Muscle of arm (tissue), 14 donors: ENCODE results near the gene MLLT1. TPM values are rescaled to one million over a fixed set of nuclear protein-coding genes. Genes with fewer than 3 reads are reported as not detected.
"Not testable (repeated sequence)": the region's sequence is repeated elsewhere in the genome, so short reads cannot be mapped to it uniquely, and the experiment has no call there.

Experiments
- DNase-seq: peaks from one replicate; pipeline ENCODE4 v3.0.0-alpha.2; 2013
- long read RNA-seq, 11 donors: transcript quantifications; one replicate each; lab custom pipeline, GENCODE V29; 2026
- polyA plus RNA-seq, 12 donors: library from polyadenylated mRNA; unstranded; fragments of 120-200 nt; gene quantifications; one replicate each; pipeline ENCODE4 v1.2.1, GENCODE V29; 2013; ENCODE audit not compliant: insufficient read length in 12 of 12

Gene MLLT1, protein sequence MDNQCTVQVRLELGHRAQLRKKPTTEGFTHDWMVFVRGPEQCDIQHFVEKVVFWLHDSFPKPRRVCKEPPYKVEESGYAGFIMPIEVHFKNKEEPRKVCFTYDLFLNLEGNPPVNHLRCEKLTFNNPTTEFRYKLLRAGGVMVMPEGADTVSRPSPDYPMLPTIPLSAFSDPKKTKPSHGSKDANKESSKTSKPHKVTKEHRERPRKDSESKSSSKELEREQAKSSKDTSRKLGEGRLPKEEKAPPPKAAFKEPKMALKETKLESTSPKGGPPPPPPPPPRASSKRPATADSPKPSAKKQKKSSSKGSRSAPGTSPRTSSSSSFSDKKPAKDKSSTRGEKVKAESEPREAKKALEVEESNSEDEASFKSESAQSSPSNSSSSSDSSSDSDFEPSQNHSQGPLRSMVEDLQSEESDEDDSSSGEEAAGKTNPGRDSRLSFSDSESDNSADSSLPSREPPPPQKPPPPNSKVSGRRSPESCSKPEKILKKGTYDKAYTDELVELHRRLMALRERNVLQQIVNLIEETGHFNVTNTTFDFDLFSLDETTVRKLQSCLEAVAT
- 10 to 100 TPM in 11 of 12 donors, not detected in 1; 29.1 to 63.6 (median 38.2) TPM for polyA plus RNA-seq
- long read RNA-seq, donor 1, full-length matches to known transcripts, result 4 of 9 reads
- long read RNA-seq, donor 1, partial matches to known transcripts, result 5 of 9 reads
- long read RNA-seq, donor 1, other reads (novel, unspliced or antisense), result 0 of 9 reads
- long read RNA-seq, donor 2, partial matches to known transcripts, result 5 of 5 reads
- long read RNA-seq, donor 2, other reads (novel, unspliced or antisense), result 0 of 5 reads
- long read RNA-seq, donor 3, result 0 reads
- long read RNA-seq, donor 4, result 0 reads
- long read RNA-seq, donor 5, full-length matches to known transcripts, result 5 of 5 reads
- long read RNA-seq, donor 5, partial matches to known transcripts, result 0 of 5 reads
- long read RNA-seq, donor 5, other reads (novel, unspliced or antisense), result 0 of 5 reads
- long read RNA-seq, donor 6, full-length matches to known transcripts, result 2 of 2 reads
- long read RNA-seq, donor 6, partial matches to known transcripts, result 0 of 2 reads
- long read RNA-seq, donor 6, other reads (novel, unspliced or antisense), result 0 of 2 reads
- long read RNA-seq, donor 7, partial matches to known transcripts, result 0 of 4 reads
- long read RNA-seq, donor 7, other reads (novel, unspliced or antisense), result 0 of 4 reads
- long read RNA-seq, donor 8, full-length matches to known transcripts, result 7 of 7 reads
- long read RNA-seq, donor 8, partial matches to known transcripts, result 0 of 7 reads
- long read RNA-seq, donor 8, other reads (novel, unspliced or antisense), result 0 of 7 reads
- long read RNA-seq, donor 9, result 0 reads
- long read RNA-seq, donor 10, full-length matches to known transcripts, result 1 of 6 reads
- long read RNA-seq, donor 10, partial matches to known transcripts, result 5 of 6 reads
- long read RNA-seq, donor 10, other reads (novel, unspliced or antisense), result 0 of 6 reads
- long read RNA-seq, donor 11, partial matches to known transcripts, result 5 of 7 reads
- long read RNA-seq, donor 11, other reads (novel, unspliced or antisense), result 0 of 7 reads

DNA sequence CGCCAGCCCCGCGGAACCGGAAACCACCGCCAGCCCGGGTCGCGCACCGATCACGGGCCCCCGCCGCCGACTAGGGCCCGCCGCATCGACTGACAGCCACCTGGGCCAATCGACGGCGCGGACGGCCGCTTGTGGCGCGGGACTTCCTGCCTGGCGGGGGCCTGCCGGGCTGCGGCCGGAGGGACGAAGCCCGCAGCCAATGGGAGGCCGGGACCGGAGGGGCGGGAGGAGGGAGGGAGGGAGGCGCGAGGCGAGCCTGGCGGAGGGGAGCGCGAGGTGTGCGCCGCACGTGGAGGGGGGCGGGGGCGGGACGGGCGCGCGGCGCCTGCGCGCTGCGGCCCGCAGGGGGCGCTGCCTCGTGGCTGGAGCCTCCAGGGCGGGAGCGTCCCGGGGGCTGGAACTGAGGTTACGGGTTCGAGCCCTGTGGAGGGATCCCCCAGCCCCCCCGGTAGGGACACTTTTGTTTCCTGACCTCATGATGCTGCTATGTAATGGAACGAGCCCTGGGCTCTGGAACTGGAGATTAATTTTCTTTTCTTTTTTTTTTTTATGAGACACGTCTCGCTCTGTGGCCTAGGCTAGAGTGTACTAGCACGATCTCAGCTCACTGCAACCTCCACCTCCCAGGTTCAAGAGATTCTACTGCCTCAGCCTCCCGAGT, at the start of gene MLLT1:
Gene MLLT1 (minus strand): TSS at position 45 of the 661 bp plus-strand sequence. CDS start 191 bp downstream, outside the sequence.
- peak; percentile 95 for DNase-seq

- DNase-seq, result no peak
Observed at GRCh38 chr19:6326815-6327214, 47.0 kb upstream of the MLLT1 start.

DNA sequence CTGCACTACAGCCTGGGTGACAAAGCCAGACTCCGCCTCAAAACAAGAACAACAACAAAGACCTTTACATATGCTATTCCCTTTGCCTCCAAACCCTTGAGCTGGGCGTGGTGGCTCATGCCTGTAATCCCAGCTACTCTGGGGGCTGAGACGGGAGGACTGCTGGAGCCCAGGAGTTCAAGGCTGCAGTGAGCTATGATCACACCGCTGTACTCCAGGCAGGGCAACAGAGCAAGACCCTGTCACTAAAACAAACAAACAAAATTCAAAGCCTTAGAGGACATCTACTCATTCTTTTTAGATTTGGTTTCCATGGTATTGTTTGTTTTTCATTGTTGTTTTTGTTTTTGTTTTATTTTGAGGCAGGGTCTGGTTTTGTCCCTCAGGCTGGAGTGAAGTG, 45.8 kb upstream of the MLLT1 start:
- DNase-seq, result no peak

GRCh38 chr19:6324757-6325156, 45.0 kb upstream of the MLLT1 start:
- DNase-seq, result no peak

DNA sequence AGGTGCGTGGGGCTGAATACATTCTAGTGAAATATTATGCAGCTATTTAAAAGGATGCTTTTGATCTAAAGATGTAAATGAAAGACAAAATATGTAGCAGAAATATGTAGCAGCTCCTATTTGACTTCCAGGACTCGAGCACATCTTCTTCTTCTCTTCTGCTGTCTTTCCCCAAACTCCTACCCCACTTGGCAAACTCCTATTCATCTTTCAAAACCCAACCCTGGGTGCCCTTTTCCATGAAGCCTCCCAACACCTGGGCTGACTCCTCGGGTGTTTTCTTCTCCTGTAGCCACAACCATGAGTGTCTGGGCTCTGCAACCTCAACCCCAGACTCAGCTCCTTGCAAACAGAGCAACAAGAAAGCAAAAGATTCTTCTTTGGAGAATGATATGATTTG, 42.5 kb upstream of the MLLT1 start:
- no peak for DNase-seq

DNA sequence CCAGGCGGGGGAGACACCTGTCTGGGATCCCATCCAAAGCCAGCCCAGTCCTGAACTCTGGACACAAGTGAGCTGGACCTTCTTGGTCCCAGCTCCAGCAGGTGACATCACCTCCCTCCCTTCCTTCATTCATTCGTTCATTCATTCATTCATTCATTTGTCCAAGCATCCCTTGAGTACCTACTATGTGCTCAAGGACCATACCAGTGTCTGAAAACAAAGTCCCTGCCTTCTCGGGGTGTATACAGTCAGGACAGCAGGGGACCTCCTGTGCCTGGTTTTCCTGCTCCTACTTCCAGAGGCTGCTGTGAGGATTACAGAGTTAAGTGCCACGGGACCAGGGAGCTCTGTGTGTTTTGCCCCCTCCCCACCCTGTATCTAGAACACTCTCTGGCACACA, 39.6 kb upstream of the MLLT1 start:
- DNase-seq, result no peak

DNA sequence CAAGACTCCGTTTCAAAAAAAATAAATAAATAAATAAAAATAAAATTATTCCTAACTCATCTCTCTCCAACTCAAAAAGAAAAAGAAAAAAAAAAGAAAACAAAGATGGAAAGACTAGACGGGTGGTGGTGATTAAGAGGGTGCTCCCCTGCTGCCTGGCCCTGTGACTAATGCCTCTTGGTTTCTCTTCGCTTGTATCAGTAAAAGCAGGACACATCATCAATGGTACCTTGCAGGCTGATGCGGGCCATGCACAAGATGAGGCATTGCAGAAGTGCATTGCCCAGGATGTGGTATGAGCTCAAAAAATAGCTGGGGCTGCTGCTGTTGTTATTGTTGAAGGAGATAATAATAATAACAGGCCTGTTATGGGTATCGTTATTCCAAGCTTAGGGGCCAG, 39.0 kb upstream of the MLLT1 start:
- DNase-seq, result no peak

DNA sequence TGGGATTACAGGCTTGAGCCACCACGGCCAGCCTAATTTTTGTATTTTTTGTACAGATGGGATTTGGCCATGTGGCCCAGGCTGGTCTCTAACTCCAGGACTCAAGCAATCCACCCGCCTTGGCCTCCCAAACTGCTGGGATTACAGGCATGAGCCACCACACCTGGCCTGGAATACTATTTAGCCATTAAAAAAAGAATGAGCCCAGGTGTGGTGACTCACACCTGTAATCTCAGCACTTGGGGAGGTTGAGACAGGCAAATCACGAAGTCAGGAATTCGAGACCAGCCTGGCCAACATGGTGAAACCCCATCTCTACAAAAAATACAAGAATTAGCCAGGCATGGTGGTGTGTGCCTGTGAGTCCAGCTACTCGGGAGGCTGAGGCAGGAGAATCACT, 35.9 kb upstream of the MLLT1 start:
- DNase-seq, result not testable (repeated sequence)

DNA sequence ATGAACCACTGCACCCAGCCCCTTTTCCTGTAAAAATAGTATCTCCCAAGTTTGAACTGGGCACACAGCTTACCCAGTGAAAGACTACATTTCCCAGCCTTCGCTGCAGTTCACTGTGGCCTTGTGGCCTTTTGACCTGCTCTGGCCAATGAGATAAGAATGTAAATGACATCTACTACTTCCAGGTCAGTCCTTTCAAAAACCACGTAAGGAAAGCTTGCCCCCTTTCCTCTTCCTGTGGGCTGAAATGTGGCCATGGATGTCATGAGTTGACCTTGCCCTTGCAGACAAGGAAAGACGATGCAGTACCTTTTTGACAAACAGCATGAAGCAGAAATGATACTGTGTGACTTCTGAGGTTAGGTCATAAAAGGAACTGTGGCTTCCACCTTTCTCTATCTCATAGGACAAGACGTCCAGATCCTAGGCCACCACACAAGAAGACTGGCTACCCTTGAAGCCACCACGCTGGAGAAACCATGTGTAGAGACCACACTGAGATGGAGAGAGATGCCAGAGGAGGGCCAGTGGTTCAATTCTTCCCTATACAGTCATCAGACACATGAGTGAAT, 33.7 kb upstream of the MLLT1 start:
- no peak for DNase-seq

GRCh38 chr19:6312018-6312417, 32.2 kb upstream of the MLLT1 start:
- DNase-seq, result no peak

- DNase-seq, result no peak
Observed at GRCh38 chr19:6298413-6298812, 18.6 kb upstream of the MLLT1 start.

DNA sequence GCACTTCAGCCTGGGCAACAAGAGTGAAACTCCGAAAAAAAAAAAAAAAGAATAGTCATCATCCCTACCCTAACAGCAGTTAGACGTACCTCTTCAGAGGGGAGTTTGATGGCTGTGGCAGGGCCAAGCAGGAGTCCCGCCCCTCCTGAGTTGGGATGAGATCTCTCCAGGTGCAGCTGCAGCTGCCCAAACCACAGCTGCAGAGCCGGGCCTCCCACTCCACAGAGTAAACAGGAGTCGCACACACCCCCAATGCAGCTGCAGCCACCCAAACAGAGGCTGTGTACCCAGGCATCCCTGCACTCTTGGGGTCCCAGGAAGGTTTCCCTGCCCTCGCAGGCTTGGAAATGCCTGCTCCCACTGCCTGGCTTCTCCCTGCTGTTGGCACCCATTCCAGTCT, 17.4 kb upstream of the MLLT1 start:
- no peak for DNase-seq

DNA sequence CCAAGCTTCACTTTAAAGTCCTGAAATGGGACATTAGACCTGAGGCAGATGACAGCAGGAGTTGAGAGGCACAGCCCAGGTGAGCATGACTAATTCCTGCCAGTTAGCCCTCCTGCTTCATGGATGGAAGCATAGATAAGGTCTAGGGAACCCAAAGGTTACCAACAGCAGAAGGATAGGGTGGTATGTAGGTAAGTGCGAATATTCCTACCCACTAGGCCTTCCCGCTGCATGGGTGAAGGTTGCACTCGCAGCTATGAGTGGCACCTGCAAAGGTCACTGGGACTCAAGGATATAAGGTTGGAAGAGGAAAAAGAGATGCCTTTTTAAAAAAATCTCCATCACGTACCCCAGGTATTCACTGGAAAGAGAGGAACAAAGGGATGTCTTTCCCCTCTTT, 12.2 kb upstream of the MLLT1 start:
- no peak for DNase-seq

DNA sequence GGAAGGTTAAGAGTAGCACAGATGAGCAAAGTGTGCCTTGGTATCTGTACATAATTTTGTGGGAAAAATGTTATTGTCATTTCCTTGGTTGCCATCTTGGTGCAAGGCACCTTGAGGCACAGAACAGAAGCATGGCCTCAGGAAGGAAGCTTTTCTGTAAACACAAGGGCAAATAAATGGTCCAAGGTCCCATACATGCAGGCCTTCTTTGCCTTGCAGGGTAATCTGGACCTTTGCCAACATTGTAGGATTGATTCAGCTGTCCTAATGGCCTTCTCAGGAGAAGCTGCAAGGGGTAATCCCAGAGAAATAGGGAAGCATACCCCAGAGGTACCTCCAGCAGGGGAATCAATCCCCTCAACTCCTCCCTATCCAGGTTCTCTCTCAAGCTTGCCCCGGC, 9.0 kb upstream of the MLLT1 start:
- no peak for DNase-seq

- DNase-seq, result no peak
Observed at GRCh38 chr19:6287269-6287885, 7.6 kb upstream of the MLLT1 start.

- no peak for DNase-seq
Observed at GRCh38 chr19:6286676-6287075, 6.9 kb upstream of the MLLT1 start.

DNA sequence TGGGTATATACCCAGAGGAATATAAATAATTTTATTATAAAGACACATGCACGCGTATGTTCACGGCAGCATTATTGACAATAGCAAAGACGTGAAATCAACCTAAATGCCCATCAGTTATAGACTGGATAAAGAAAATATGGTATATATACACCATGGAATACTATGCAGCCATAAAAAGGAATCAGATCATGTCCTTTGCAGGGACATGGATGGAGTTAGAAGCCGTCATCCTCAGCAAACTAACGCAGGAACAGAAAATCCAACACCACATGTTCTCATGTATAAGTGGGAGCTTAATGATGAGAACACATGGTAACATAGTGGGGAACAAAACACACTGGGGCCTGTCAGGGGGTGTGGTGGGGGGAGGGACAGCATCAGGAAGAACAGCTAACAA, 2.6 kb upstream of the MLLT1 start:
- not testable (repeated sequence) for DNase-seq

DNA sequence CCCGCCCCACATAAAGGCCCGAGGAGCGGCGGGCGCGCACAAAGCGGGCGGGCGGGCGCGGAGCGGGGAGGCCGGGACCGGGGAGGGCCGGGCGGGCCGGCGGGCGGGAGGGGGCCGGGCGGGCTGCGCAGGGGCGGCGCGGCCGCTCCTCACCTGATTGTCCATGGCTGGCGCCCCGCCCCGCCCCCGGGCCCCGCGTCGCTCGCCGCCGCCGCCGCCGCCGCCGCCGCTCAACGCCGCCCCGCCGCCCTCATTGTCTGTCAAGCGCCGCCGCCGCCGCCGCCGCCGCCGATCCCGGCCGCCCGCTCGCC, 200 bp downstream of the MLLT1 start:
- no peak for DNase-seq

- DNase-seq, result no peak
Observed at GRCh38 chr19:6278740-6279619, 795 bp downstream of the MLLT1 start.
